Cerebellar nuclear complex (tissue), 1 donor: ENCODE measurements around the gene PRRX2.
"Not testable (repeated sequence)": the region's sequence is repeated elsewhere in the genome, so short reads cannot be mapped to it uniquely, and the experiment has no call there.

Experiments used
- DNase-seq, 2 experiments: peaks; one replicate each; lab custom pipeline; 2025; lab: John Stamatoyannopoulos, UW

PRRX2 gene

GRCh38 chr9:129759319-129759718 is 93.9 kb downstream of the PRRX2 start:
- DNase-seq, result no peak

GRCh38 chr9:129759804-129760502 is 94.5 kb downstream of the PRRX2 start:
- no peak for DNase-seq

GRCh38 chr9:129760784-129761183 is 95.3 kb downstream of the PRRX2 start:
- not testable (repeated sequence) for DNase-seq

GRCh38 chr9:129761293-129761900 is 96.0 kb downstream of the PRRX2 start:
- DNase-seq, result no peak

GRCh38 chr9:129761901-129762369 is 96.5 kb downstream of the PRRX2 start:
- no peak for DNase-seq

GRCh38 chr9:129762370-129762984 is 97.0 kb downstream of the PRRX2 start:
- DNase-seq, result not testable (repeated sequence)

GRCh38 chr9:129762985-129763926 is 97.8 kb downstream of the PRRX2 start:
- no peak for DNase-seq

- DNase-seq, result no peak
Measured at GRCh38 chr9:129765764-129766317, 100.4 kb downstream of the PRRX2 start.

- no peak for DNase-seq
Measured at GRCh38 chr9:129768486-129768885, 103.0 kb downstream of the PRRX2 start.

GRCh38 chr9:129769669-129770068 is 104.2 kb downstream of the PRRX2 start:
- DNase-seq, result no peak

- no peak for DNase-seq
Measured at GRCh38 chr9:129770741-129771140, 105.3 kb downstream of the PRRX2 start.
